K562 (cell line): ENCODE data around the gene UPF2. TPM values are rescaled to one million over a fixed set of nuclear protein-coding genes. Genes with fewer than 3 reads are reported as not detected.

Experiments used
- ARID3A ChIP-seq: IDR thresholded peaks from 2 replicates; pipeline ENCODE4 v1.6.1; 2012; ENCODE audit warnings: low read depth, low read length, improper control_type of control experiment, borderline replicate concordance
- ARID4B ChIP-seq: sonication (generic); formaldehyde crosslinking; IDR thresholded peaks from 2 replicates; pipeline ENCODE4 v1.8.0; 2022; ENCODE audit warnings: mild to moderate bottlenecking, missing genetic modification reagents
- DPF2 ChIP-seq: fragments of 450-650 bp; IDR thresholded peaks from 2 replicates; pipeline ENCODE4 v1.6.1; 2016
- ETV5 ChIP-seq: sonication (generic); formaldehyde crosslinking; IDR thresholded peaks from 2 replicates; pipeline ENCODE4 v1.4.0; 2020; ENCODE audit warnings: low read depth, mild to moderate bottlenecking, missing genetic modification reagents
- GTF2F1 ChIP-seq: IDR thresholded peaks from 2 replicates; pipeline ENCODE4 v1.6.1; 2011; ENCODE audit warnings: low read depth, low read length, improper control_type of control experiment
- HNRNPLL ChIP-seq: fragments of 200-400 bp; formaldehyde crosslinking; IDR thresholded peaks from 2 replicates; pipeline ENCODE4 v1.6.1; 2017; ENCODE audit warnings: low read length, low read depth, mild to moderate bottlenecking; ENCODE audit not compliant: poor library complexity, severe bottlenecking
- KDM1A ChIP-seq, 2 experiments: fragments of 450-650 bp; IDR thresholded peaks; 2 replicates each; pipeline ENCODE4 v1.6.1; 2016; ENCODE audit warnings: mild to moderate bottlenecking in 2 of 2
- L3MBTL2 ChIP-seq: fragments of 450-650 bp; IDR thresholded peaks from 2 replicates; pipeline ENCODE4 v1.6.1; 2016; ENCODE audit warnings: mild to moderate bottlenecking, moderate library complexity
- RBFOX2 ChIP-seq: fragments of 200-400 bp; formaldehyde crosslinking; IDR thresholded peaks from 2 replicates; pipeline ENCODE4 v1.6.1; 2017; ENCODE audit warnings: low read depth, mild to moderate bottlenecking, low read length, moderate library complexity
- RBM22 ChIP-seq: fragments of 200-400 bp; formaldehyde crosslinking; IDR thresholded peaks from 2 replicates; pipeline ENCODE4 v1.6.1; 2018; ENCODE audit warnings: low read length, low read depth; ENCODE audit not compliant: poor library complexity, severe bottlenecking
- RCOR1 ChIP-seq, 2 experiments: IDR thresholded peaks; 2 replicates each; pipeline ENCODE4 v1.6.1; 2012; ENCODE audit warnings: low read depth in 2 of 2, low read length in 2 of 2, borderline replicate concordance in 1 of 2, improper control_type of control experiment in 1 of 2
- RNF2 ChIP-seq: sonication (generic); IDR thresholded peaks from 2 replicates; pipeline ENCODE4 v1.6.1; 2016
- SETDB1 ChIP-seq: IDR thresholded peaks from one replicate; pipeline ENCODE4 v1.6.1; 2012; ENCODE audit warnings: low read length, control low read depth, inconsistent platforms
- ZNF277 ChIP-seq: fragments of 250-450 bp; sonication (Bioruptor Pico); IDR thresholded peaks from 2 replicates; pipeline ENCODE4 v1.8.0; 2022; ENCODE audit warnings: inconsistent platforms, mild to moderate bottlenecking, moderate library complexity, borderline replicate concordance
- ZNF609 ChIP-seq: sonication (generic); formaldehyde crosslinking; IDR thresholded peaks from 2 replicates; pipeline ENCODE4 v1.8.1; 2023; ENCODE audit warnings: missing genetic modification reagents, mild to moderate bottlenecking, borderline replicate concordance
- polyA plus RNA-seq, 8 experiments: library from polyadenylated mRNA; depleted of rRNA in 4 of 8; stranded (reverse) in 5 of 8; unstranded in 3 of 8; fragments of >200 nt; fragmentation: Nextera tagmentation in 2 of 8; fragmentation: Illumina TruSeq in 1 of 8; extraction: Ambion mirVana in 2 of 8; extraction: Trizol in 1 of 8; gene quantifications; 2 replicates each; pipeline versions ENCODE4 v1.2.1 to v1.2.3, GENCODE V29; 2011 to 2014; ENCODE audit warnings: inconsistent platforms in 1 of 8, missing spikeins in 1 of 8
- total RNA-seq, 7 experiments: library from RNA; depleted of rRNA in 6 of 7; stranded (reverse); fragments of >200 nt in 6 of 7; fragmentation: Illumina TruSeq in 2 of 7; extraction: Trizol in 2 of 7; gene quantifications; 2 replicates each; pipeline versions ENCODE4 v1.2.1 to v1.2.3, GENCODE V29; 2011 to 2021; ENCODE audit warnings: low replicate concordance in 1 of 7

The UPF2 gene
- total and polyA plus RNA-seq, 9 of the 15 experiments (the other 6 are each of a cell fraction or from before 2014, with no cell fraction given): 13.9 to 37.7 (median 23.7) TPM

- TF ChIP-seq RCOR1 (IDR thresholded peaks at IDR 0.05; ENCODE audit: borderline replicate concordance in 1 of 2, low read depth in 2 of 2, low read length in 2 of 2) (0 out of 4 replicates have a peak, but pooled peaks of 1 of the 2 experiments have one; percentile 42), RBFOX2 (peak; percentile 94), ARID4B (CRISPR knock-in tag) (peak; percentile 87), RBM22 (peak; percentile 90), ETV5 (CRISPR knock-in tag) (peak; percentile 99), ARID3A (no peak), ZNF277 (CRISPR knock-in tag) (no peak), RNF2 (peak; percentile 93), HNRNPLL (peak; percentile 58), ZNF609 (CRISPR knock-in tag) (no peak), GTF2F1 (peak; percentile 89), DPF2 (peak; percentile 60), L3MBTL2 (peak; percentile 65; the same call in 1 of the 2 replicates), KDM1A (IDR thresholded peaks at IDR 0.05) (peak in 1 of 2 experiments; percentile 64; a peak in 1 of 4 replicates), SETDB1 (peak; percentile 32)
These were observed 148.1 kb downstream of the UPF2 start (continued) for GRCh38 chr10:11894381-11895107.
